HL-60/S4 treated with phorbol 12-myristate 13-acetate at 8.2 ng/mL for 4 days and 3 days (cell line): ENCODE data around the gene OR2A25.
"Not testable (repeated sequence)": the region's sequence is repeated elsewhere in the genome, so short reads cannot be mapped to it uniquely, and the experiment has no call there.

ENCODE experiments used
- in situ Hi-C: fragments of 300-500 bp; cut with MboI; formaldehyde crosslinking; loops from 2 replicates; pipeline ENCODE4 v1.15.0; 2022; ENCODE audit warnings: low sequenced_read_pairs

OR2A25 gene

GRCh38 chr7:144069511-144069910 lies at the start of gene OR2A25:
OR2A25 (plus strand) TSS chr7:144069811; CDS start chr7:144074220, 4,409 bp downstream.
- in situ Hi-C loops, result no loop called here

GRCh38 chr7:144020340-144020739 lies 49.3 kb upstream of the OR2A25 start:
- in situ Hi-C loops, result no loop called here

- in situ Hi-C loops, result no loop called here
These were observed 47.4 kb upstream of the OR2A25 start for GRCh38 chr7:144022169-144022568.

- in situ Hi-C loops, result no loop called here
These were observed 46.3 kb upstream of the OR2A25 start for GRCh38 chr7:144023171-144023827.

- in situ Hi-C loops, result no loop called here
These were observed 45.4 kb upstream of the OR2A25 start for GRCh38 chr7:144024213-144024612.

- in situ Hi-C loops, result no loop called here
These were observed 43.3 kb upstream of the OR2A25 start for GRCh38 chr7:144026203-144026883.

GRCh38 chr7:144027070-144027469 lies 42.5 kb upstream of the OR2A25 start:
- in situ Hi-C loops, result no loop called here

GRCh38 chr7:144027974-144028373 lies 41.6 kb upstream of the OR2A25 start:
- in situ Hi-C loops, result no loop called here

- in situ Hi-C loops, result no loop called here
These were observed 41.1 kb upstream of the OR2A25 start for GRCh38 chr7:144028547-144028946.

- in situ Hi-C loops, result no loop called here
These were observed 37.1 kb upstream of the OR2A25 start for GRCh38 chr7:144032516-144032915.

- in situ Hi-C loops, result no loop called here
These were observed 36.5 kb upstream of the OR2A25 start for GRCh38 chr7:144032985-144033709.

- in situ Hi-C loops, result no loop called here
These were observed 34.2 kb upstream of the OR2A25 start for GRCh38 chr7:144035385-144035784.

- in situ Hi-C loops, result no loop called here
These were observed 33.2 kb upstream of the OR2A25 start for GRCh38 chr7:144036302-144036885.

GRCh38 chr7:144037414-144038035 lies 32.1 kb upstream of the OR2A25 start:
- in situ Hi-C loops, result no loop called here

GRCh38 chr7:144038887-144039286 lies 30.7 kb upstream of the OR2A25 start:
- in situ Hi-C loops, result no loop called here

- in situ Hi-C loops, result no loop called here
These were observed 21.0 kb upstream of the OR2A25 start, which contains the start of gene OR2A5 for GRCh38 chr7:144048648-144049047. OR2A5 (plus strand) TSS chr7:144048948; CDS start chr7:144050402, 1,454 bp downstream.

- in situ Hi-C loops, result no loop called here
These were observed 20.1 kb upstream of the OR2A25 start for GRCh38 chr7:144049491-144049890.

GRCh38 chr7:144050093-144050492 lies 19.5 kb upstream of the OR2A25 start:
- in situ Hi-C loops, result no loop called here

GRCh38 chr7:144050884-144051283 lies 18.7 kb upstream of the OR2A25 start:
- in situ Hi-C loops, result not testable (repeated sequence)

GRCh38 chr7:144057954-144058353 lies 11.7 kb upstream of the OR2A25 start:
- in situ Hi-C loops, result no loop called here

GRCh38 chr7:144063710-144064109 lies 5.9 kb upstream of the OR2A25 start:
- in situ Hi-C loops, result no loop called here
